H9 (cell line): ENCODE results near the gene KCNMA1. TPM values are rescaled to one million over a fixed set of nuclear protein-coding genes. Genes with fewer than 3 reads are reported as not detected.
"Not testable (repeated sequence)": the region's sequence is repeated elsewhere in the genome, so short reads cannot be mapped to it uniquely, and the experiment has no call there.

Source experiments
- DNase-seq: peaks from one replicate; pipeline ENCODE4 v3.0.0-alpha.2; 2017
- H2AFZ ChIP-seq: one replicate; pipeline ENCODE4 v1.6.1; 2013; ENCODE audit warnings: mild to moderate bottlenecking, low read length, control low read depth, moderate library complexity
- H2AK5ac ChIP-seq: 2 replicates; pipeline ENCODE4 v1.6.1; 2013; ENCODE audit warnings: low read length, control low read depth, mixed read lengths; ENCODE audit not compliant: insufficient read length
- H2BK120ac ChIP-seq: one replicate; pipeline ENCODE4 v1.6.1; 2013; ENCODE audit warnings: low read depth, mild to moderate bottlenecking, low read length, control low read depth, inconsistent platforms; ENCODE audit not compliant: poor library complexity, severe bottlenecking
- H2BK12ac ChIP-seq: 2 replicates; pipeline ENCODE4 v1.6.1; 2013; ENCODE audit warnings: low read length, control low read depth, mixed read lengths, low read depth; ENCODE audit not compliant: insufficient read length
- H2BK15ac ChIP-seq: 2 replicates; pipeline ENCODE4 v1.6.1; 2013; ENCODE audit warnings: low read depth, low read length, control low read depth
- H2BK20ac ChIP-seq: one replicate; pipeline ENCODE4 v1.6.1; 2013; ENCODE audit warnings: low read depth, mild to moderate bottlenecking, low read length, control low read depth, inconsistent platforms; ENCODE audit not compliant: poor library complexity, severe bottlenecking
- H2BK5ac ChIP-seq: 2 replicates; pipeline ENCODE4 v1.6.1; 2013; ENCODE audit warnings: low read length, control low read depth, mixed read lengths; ENCODE audit not compliant: insufficient read length
- H3K14ac ChIP-seq: 2 replicates; pipeline ENCODE4 v1.6.1; 2013; ENCODE audit warnings: low read length, control low read depth; ENCODE audit not compliant: insufficient read depth
- H3K18ac ChIP-seq: 2 replicates; pipeline ENCODE4 v1.6.1; 2013; ENCODE audit warnings: low read depth, mild to moderate bottlenecking, mixed read lengths, low read length, control low read depth; ENCODE audit not compliant: insufficient read length
- H3K23ac ChIP-seq: 2 replicates; pipeline ENCODE4 v1.6.1; 2013; ENCODE audit warnings: low read length, control low read depth, mixed read lengths, low read depth; ENCODE audit not compliant: insufficient read length
- H3K23me2 ChIP-seq: 2 replicates; pipeline ENCODE4 v1.6.1; 2013; ENCODE audit warnings: low read depth, mild to moderate bottlenecking, mixed read lengths, low read length, control low read depth; ENCODE audit not compliant: insufficient read length, poor library complexity, severe bottlenecking
- H3K27ac ChIP-seq: 2 replicates; pipeline ENCODE4 v1.5.1; 2013; ENCODE audit warnings: low read length, control low read depth, mixed read lengths, low read depth; ENCODE audit not compliant: insufficient read length
- H3K27me3 ChIP-seq: 2 replicates; pipeline ENCODE4 v1.6.1; 2013; ENCODE audit warnings: low read length, control low read depth, inconsistent platforms; ENCODE audit not compliant: insufficient read depth
- H3K4ac ChIP-seq: 2 replicates; pipeline ENCODE4 v1.6.1; 2013; ENCODE audit warnings: low read depth, mild to moderate bottlenecking, control low read depth, inconsistent platforms, low read length, moderate library complexity
- H3K4me1 ChIP-seq: 2 replicates; pipeline ENCODE4 v1.6.1; 2013; ENCODE audit warnings: low read length, control low read depth, inconsistent platforms; ENCODE audit not compliant: insufficient read depth
- H3K4me2 ChIP-seq: 2 replicates; pipeline ENCODE4 v1.6.1; 2013; ENCODE audit warnings: low read length, control low read depth, mixed read lengths; ENCODE audit not compliant: insufficient read length, insufficient read depth
- H3K56ac ChIP-seq: 2 replicates; pipeline ENCODE4 v1.6.1; 2013; ENCODE audit warnings: low read depth, mild to moderate bottlenecking, mixed read lengths, low read length, control low read depth; ENCODE audit not compliant: insufficient read length
- H3K79me1 ChIP-seq: 2 replicates; pipeline ENCODE4 v1.6.1; 2013; ENCODE audit warnings: low read depth, mild to moderate bottlenecking, moderate library complexity, low read length, control low read depth, inconsistent platforms; ENCODE audit not compliant: insufficient read depth, poor library complexity, severe bottlenecking
- H3K79me2 ChIP-seq: 2 replicates; pipeline ENCODE4 v1.6.1; 2013; ENCODE audit warnings: low read length, control low read depth, inconsistent platforms; ENCODE audit not compliant: insufficient read depth
- H3K9ac ChIP-seq: 2 replicates; pipeline ENCODE4 v1.6.1; 2013; ENCODE audit warnings: low read length, control low read depth, mixed read lengths; ENCODE audit not compliant: insufficient read length; ENCODE audit errors: extremely low read depth
- H3K9me3 ChIP-seq: one replicate; pipeline ENCODE4 v1.6.1; 2013; ENCODE audit warnings: low read depth, low read length, inconsistent platforms; ENCODE audit not compliant: control insufficient read depth
- H3T11ph ChIP-seq: one replicate; pipeline ENCODE4 v1.6.1; 2013; ENCODE audit warnings: mild to moderate bottlenecking, low read length, control low read depth, inconsistent platforms
- H4K20me1 ChIP-seq: one replicate; pipeline ENCODE4 v1.6.1; 2013; ENCODE audit not compliant: control insufficient read depth, insufficient read length, insufficient read depth
- H4K5ac ChIP-seq: 2 replicates; pipeline ENCODE4 v1.6.1; 2013; ENCODE audit warnings: low read depth, mild to moderate bottlenecking, mixed read lengths, low read length, control low read depth; ENCODE audit not compliant: insufficient read length
- H4K8ac ChIP-seq: replicated peaks from 2 replicates; pipeline ENCODE4 v1.6.1; 2013; ENCODE audit warnings: low read length, control low read depth, mixed read lengths, low read depth; ENCODE audit not compliant: insufficient read length
- H4K91ac ChIP-seq: 2 replicates; pipeline ENCODE4 v1.6.1; 2013; ENCODE audit warnings: low read depth, mild to moderate bottlenecking, moderate library complexity, mixed read lengths, low read length, control low read depth; ENCODE audit not compliant: insufficient read length
- H3K27ac Mint-ChIP-seq, 3 experiments: 2 replicates in 2 of 3; 3 replicates in 1 of 3; pipeline ENCODE4 v1.8.0; 2020 to 2021; ENCODE audit warnings: mixed read lengths in 3 of 3, mild to moderate bottlenecking in 1 of 3, moderate library complexity in 1 of 3
- H3K27me3 Mint-ChIP-seq: 2 replicates; pipeline ENCODE4 v1.8.0; 2021; ENCODE audit warnings: low read depth, mild to moderate bottlenecking, moderate library complexity, mixed read lengths
- H3K36me3 Mint-ChIP-seq, 3 experiments: 2 replicates in 2 of 3; 3 replicates in 1 of 3; pipeline ENCODE4 v1.8.0; 2020 to 2021; ENCODE audit warnings: low read depth in 3 of 3, mixed read lengths in 3 of 3; ENCODE audit not compliant: insufficient read depth in 1 of 3
- H3K4me1 Mint-ChIP-seq, 2 experiments: 2 replicates each; pipeline ENCODE4 v1.8.0; 2020; ENCODE audit warnings: mixed read lengths in 2 of 2
- H3K4me3 Mint-ChIP-seq, 2 experiments: 2 replicates in 1 of 2; 3 replicates in 1 of 2; pipeline ENCODE4 v1.8.0; 2020 to 2021; ENCODE audit warnings: mild to moderate bottlenecking in 2 of 2, mixed read lengths in 2 of 2, moderate library complexity in 1 of 2
- H3K9me3 Mint-ChIP-seq, 2 experiments: 2 replicates in 1 of 2; 3 replicates in 1 of 2; pipeline ENCODE4 v1.8.0; 2020; ENCODE audit warnings: mild to moderate bottlenecking in 2 of 2, mixed read lengths in 2 of 2, moderate library complexity in 1 of 2
- CTCF ChIP-seq: fragments of 200-600 bp; sonication (generic); conservative IDR thresholded peaks from 3 replicates; pipeline ENCODE4 v1.8.0; 2021; ENCODE audit warnings: antibody characterized with exemption, mild to moderate bottlenecking
- WGBS: extraction: QIAGEN DNeasy Blood & Tissue Kit; methylation state at CpG from one replicate; pipeline ENCODE4 v1.1.7; 2013; ENCODE audit warnings: missing lambda C conversion rate, low lambda C conversion rate, mixed read lengths; ENCODE audit not compliant: insufficient read length; ENCODE audit errors: extremely low coverage; 5-methylcytosine and 5-hydroxymethylcytosine counted together
- total RNA-seq: library from RNA; stranded (reverse); gene quantifications from 2 replicates; pipeline ENCODE4 v1.2.1, GENCODE V29; 2021

The KCNMA1 gene
- total RNA-seq, 1 experiment from 2014 or later: 2.0 TPM

- no peak overlapping the region for H3T11ph ChIP-seq
- Mint-ChIP-seq H3K4me3 (no peak overlapping the region), H3K9me3 (no peaks in the 10 kb centered on the region), H3K27me3 (peaks cover 3% of the 10 kb centered on the region; the same call in 1 of the 2 replicates), H3K27ac (peak overlapping the region in 1 of 3 experiments; percentile 83; a peak in 2 of 7 replicates), H3K4me1 (peaks cover 40 to 50% of the 10 kb centered on the region in 2 experiments), H3K36me3 (peaks cover 0 to 2% (median 0%) of the 10 kb centered on the region in 3 experiments; a peak in 1 of 7 replicates)
- no peak for TF ChIP-seq CTCF
- no peak overlapping the region for H2BK15ac ChIP-seq
- H3K79me1 ChIP-seq: no peaks in the 10 kb centered on the region
- H3K23ac ChIP-seq: no peak overlapping the region
- H3K14ac ChIP-seq: no peak overlapping the region
- no peak overlapping the region for H4K8ac ChIP-seq
- no peak overlapping the region for H3K27ac ChIP-seq
- no peak overlapping the region for H4K5ac ChIP-seq
- H3K27me3 ChIP-seq: no peaks in the 10 kb centered on the region
- H4K20me1 ChIP-seq: no peaks in the 10 kb centered on the region
- no CpG with 5 or more reads among the region's 4 CpGs for WGBS
- no peak overlapping the region for H2BK5ac ChIP-seq
- H2BK20ac ChIP-seq: no peak overlapping the region
- no peak overlapping the region for H3K4ac ChIP-seq
- H2AK5ac ChIP-seq: no peak overlapping the region
- no peak overlapping the region for H3K9ac ChIP-seq
- H3K23me2 ChIP-seq: peaks cover 2% of the 10 kb centered on the region
- no peaks in the 10 kb centered on the region; the same call in 1 of the 2 replicates for H3K4me1 ChIP-seq
- no peak for DNase-seq
- H2AFZ ChIP-seq: no peak overlapping the region
- H3K79me2 ChIP-seq: no peaks in the 10 kb centered on the region
- no peak overlapping the region for H3K4me2 ChIP-seq
- no peak overlapping the region for H3K18ac ChIP-seq
- no peak overlapping the region for H4K91ac ChIP-seq
- no peak overlapping the region for H2BK120ac ChIP-seq
- no peak overlapping the region for H3K56ac ChIP-seq
- H2BK12ac ChIP-seq: no peak overlapping the region
- H3K9me3 ChIP-seq: no peaks in the 10 kb centered on the region
Observed at GRCh38 chr10:77685432-77685831, 47.8 kb upstream of the KCNMA1 start.

- not testable (repeated sequence) for H3K27ac ChIP-seq, H3K4me1 ChIP-seq, H2BK15ac ChIP-seq, H2BK12ac ChIP-seq, H3K27me3 ChIP-seq, H2AK5ac ChIP-seq, H4K8ac ChIP-seq, H2BK120ac ChIP-seq, H3K9me3 Mint-ChIP-seq, H3K4ac ChIP-seq, H3K23me2 ChIP-seq, H3K36me3 Mint-ChIP-seq, H4K91ac ChIP-seq, H2AFZ ChIP-seq, H3K14ac ChIP-seq, H2BK5ac ChIP-seq, H3T11ph ChIP-seq, H3K27me3 Mint-ChIP-seq, H3K79me1 ChIP-seq, H3K79me2 ChIP-seq, H3K23ac ChIP-seq, H2BK20ac ChIP-seq, H3K27ac Mint-ChIP-seq, H3K9me3 ChIP-seq, H4K5ac ChIP-seq, H3K4me2 ChIP-seq, H3K18ac ChIP-seq, H4K20me1 ChIP-seq, DNase-seq, H3K56ac ChIP-seq, H3K4me3 Mint-ChIP-seq, H3K9ac ChIP-seq
- WGBS: no CpG with 5 or more reads among the region's 8 CpGs
- H3K4me1 Mint-ChIP-seq: peaks cover 40 to 48% of the 10 kb centered on the region in 2 experiments
Observed at GRCh38 chr10:77683088-77683432, 45.5 kb upstream of the KCNMA1 start.
